ENCODE data around the gene MYO5B. TPM values are rescaled to one million over a fixed set of nuclear protein-coding genes. Genes with fewer than 3 reads are reported as not detected.

The MYO5B gene
- total RNA-seq, 4 donors from 2014 or later, result 2.0 to 13.9 (median 5.3) TPM

- DNase-seq (ENCODE audit: extremely low spot score), result no peak
- TF ChIP-seq EP300 (IDR thresholded peaks at IDR 0.05) (no peak), POLR2A (IDR thresholded peaks at IDR 0.05; ENCODE audit: low read depth) (no peak), CTCF (IDR thresholded peaks at IDR 0.05) (no peak), POLR2AphosphoS5 (IDR thresholded peaks at IDR 0.05) (no peak)
- intact Hi-C loops (cut with DNase I), result no loop called here
- no peaks in the 10 kb centered on the region for H3K4me1 ChIP-seq
- no peak overlapping the region for H3K27ac ChIP-seq (replicated peaks in 1 of 4)
- WGBS, result 20% methylated on average over 1 of the region's 1 CpG
- no peaks in the 10 kb centered on the region for H3K9me3 ChIP-seq
- no peaks in the 10 kb centered on the region for H3K36me3 ChIP-seq
- H3K4me3 ChIP-seq, result no peak overlapping the region
- H3K27me3 ChIP-seq, result peaks cover 0 to 42% (median 0%) of the 10 kb centered on the region in 4 donors
Measured at GRCh38 chr18:50163505-50163904, 31.4 kb downstream of the MYO5B start.

GRCh38 chr18:50162486-50163304, 32.3 kb downstream of the MYO5B start:
- WGBS, result 57% methylated on average over 9 of the region's 9 CpGs
- Histone ChIP-seq H3K4me3 (no peak overlapping the region), H3K9me3 (no peaks in the 10 kb centered on the region), H3K4me1 (no peaks in the 10 kb centered on the region), H3K27me3 (peaks cover 0 to 42% (median 0%) of the 10 kb centered on the region in 4 donors), H3K27ac (replicated peaks in 1 of 4) (no peak overlapping the region), H3K36me3 (no peaks in the 10 kb centered on the region)
- no peak for TF ChIP-seq EP300 (IDR thresholded peaks at IDR 0.05)
- TF ChIP-seq CTCF (IDR thresholded peaks at IDR 0.05), result no peak
- TF ChIP-seq POLR2AphosphoS5 (IDR thresholded peaks at IDR 0.05), result no peak
- no peak for TF ChIP-seq POLR2A (IDR thresholded peaks at IDR 0.05; ENCODE audit: low read depth)
- intact Hi-C loops (cut with DNase I), result no loop called here
- no peak for DNase-seq (ENCODE audit: extremely low spot score)

- no peaks in the 10 kb centered on the region for H3K36me3 ChIP-seq
- WGBS, result 83% methylated on average over 4 of the region's 4 CpGs
- TF ChIP-seq POLR2AphosphoS5 (IDR thresholded peaks at IDR 0.05) (no peak), CTCF (IDR thresholded peaks at IDR 0.05) (no peak), POLR2A (IDR thresholded peaks at IDR 0.05; ENCODE audit: low read depth) (no peak), EP300 (IDR thresholded peaks at IDR 0.05) (no peak)
- intact Hi-C loops (cut with DNase I), result no loop called here
- H3K27me3 ChIP-seq, result peaks cover 0 to 42% (median 0%) of the 10 kb centered on the region in 4 donors
- no peak overlapping the region for H3K27ac ChIP-seq (replicated peaks in 1 of 4)
- H3K9me3 ChIP-seq, result no peaks in the 10 kb centered on the region
- H3K4me1 ChIP-seq, result no peaks in the 10 kb centered on the region
- no peak for DNase-seq (ENCODE audit: extremely low spot score)
- no peak overlapping the region for H3K4me3 ChIP-seq
Measured at GRCh38 chr18:50161597-50162205, 33.2 kb downstream of the MYO5B start.

- intact Hi-C loops (cut with DNase I), result no loop called here
- H3K4me1 ChIP-seq, result no peaks in the 10 kb centered on the region
- no peak overlapping the region for H3K4me3 ChIP-seq
- no peak overlapping the region for H3K27ac ChIP-seq (replicated peaks in 1 of 4)
- no peaks in the 10 kb centered on the region for H3K36me3 ChIP-seq
- no peaks in the 10 kb centered on the region for H3K9me3 ChIP-seq
- 78% methylated on average over 10 of the region's 10 CpGs for WGBS
- no peak for DNase-seq (ENCODE audit: extremely low spot score)
- TF ChIP-seq POLR2A (IDR thresholded peaks at IDR 0.05; ENCODE audit: low read depth) (no peak), CTCF (IDR thresholded peaks at IDR 0.05) (no peak), EP300 (IDR thresholded peaks at IDR 0.05) (no peak), POLR2AphosphoS5 (IDR thresholded peaks at IDR 0.05) (no peak)
- peaks cover 0 to 38% (median 0%) of the 10 kb centered on the region in 4 donors for H3K27me3 ChIP-seq
Measured at GRCh38 chr18:50159654-50160046, 35.3 kb downstream of the MYO5B start.

All from esophagus muscularis mucosa (tissue), 4 donors.